ENCODE measurements around the gene PRUNE2. TPM values are rescaled to one million over a fixed set of nuclear protein-coding genes. Genes with fewer than 3 reads are reported as not detected.

The PRUNE2 gene
- total RNA-seq, 6 experiments from 2014 or later = 1.4 to 3.3 (median 2.1) TPM

- H3K36me3 ChIP-seq = no peaks in the 10 kb centered on the region
- no peak overlapping the region for H3K27ac ChIP-seq
- no peaks in the 10 kb centered on the region for H3K27me3 ChIP-seq
- H3K9me3 ChIP-seq = no peaks in the 10 kb centered on the region
- 38% methylated on average over 1 of the region's 1 CpG for WGBS (ENCODE audit: insufficient coverage, low coverage, low lambda C conversion rate, missing lambda C conversion rate)
- DNase-seq (no peak), ATAC-seq (no peak)
- no peaks in the 10 kb centered on the region for H3K4me1 ChIP-seq
- H3K4me3 ChIP-seq = no peak overlapping the region
- intact Hi-C loops (cut with DNase I) = no loop called here
- TF ChIP-seq CTCF (IDR thresholded peaks at IDR 0.05) (no peak), POLR2A (IDR thresholded peaks at IDR 0.05) (no peak)
Observed at GRCh38 chr9:76626141-76626540, 279.8 kb downstream of the PRUNE2 start.

- Histone ChIP-seq H3K27ac (no peak overlapping the region), H3K4me3 (no peak overlapping the region), H3K4me1 (no peaks in the 10 kb centered on the region), H3K27me3 (no peaks in the 10 kb centered on the region), H3K36me3 (no peaks in the 10 kb centered on the region), H3K9me3 (no peaks in the 10 kb centered on the region)
- 72% methylated on average over 5 of the region's 5 CpGs for WGBS (ENCODE audit: insufficient coverage, low coverage, low lambda C conversion rate, missing lambda C conversion rate)
- DNase-seq = no peak
- intact Hi-C loops (cut with DNase I) = no loop called here
- TF ChIP-seq CTCF (IDR thresholded peaks at IDR 0.05) = no peak
- no peak for ATAC-seq
Observed at GRCh38 chr9:76624391-76625048, 281.4 kb downstream of the PRUNE2 start.

- DNase-seq (no peak), ATAC-seq (peak in 1 of 4 donors; percentile 18)
- Histone ChIP-seq H3K9me3 (no peaks in the 10 kb centered on the region), H3K4me3 (no peak overlapping the region), H3K27me3 (no peaks in the 10 kb centered on the region), H3K4me1 (no peaks in the 10 kb centered on the region), H3K27ac (no peak overlapping the region), H3K36me3 (no peaks in the 10 kb centered on the region)
- 46% methylated on average over 2 of the region's 3 CpGs for WGBS (ENCODE audit: insufficient coverage, low coverage, low lambda C conversion rate, missing lambda C conversion rate)
- TF ChIP-seq CTCF (IDR thresholded peaks at IDR 0.05) (no peak), POLR2A (IDR thresholded peaks at IDR 0.05) (no peak)
- intact Hi-C loops (cut with DNase I) = no loop called here
Observed at GRCh38 chr9:76620996-76621395, 284.9 kb downstream of the PRUNE2 start.

GRCh38 chr9:76620581-76620980, 285.3 kb downstream of the PRUNE2 start:
- DNase-seq (no peak), ATAC-seq (no peak)
- Histone ChIP-seq H3K27me3 (no peaks in the 10 kb centered on the region), H3K27ac (no peak overlapping the region), H3K4me3 (no peak overlapping the region), H3K4me1 (no peaks in the 10 kb centered on the region), H3K36me3 (no peaks in the 10 kb centered on the region), H3K9me3 (no peaks in the 10 kb centered on the region)
- TF ChIP-seq CTCF (IDR thresholded peaks at IDR 0.05) (no peak), POLR2A (IDR thresholded peaks at IDR 0.05) (no peak)
- intact Hi-C loops (cut with DNase I) = no loop called here
- 61% methylated on average over 3 of the region's 3 CpGs for WGBS (ENCODE audit: insufficient coverage, low coverage, low lambda C conversion rate, missing lambda C conversion rate)
